CD4-positive, alpha-beta T cell (primary cell): ENCODE data around the gene ERP27. TPM values are rescaled to one million over a fixed set of nuclear protein-coding genes. Genes with fewer than 3 reads are reported as not detected.

Experiments
- ATAC-seq: fragments of 200-7000 bp; cut with Tn5 transposase; one replicate; pipeline ENCODE4 v1.10.0; 2022; ENCODE audit warnings: mild to moderate bottlenecking; ENCODE audit not compliant: poor library complexity
- CTCF ChIA-PET: fragments of 350-600 bp; sonication (Branson Sonifier 250); formaldehyde crosslinking; loops from one replicate; lab custom pipeline; 2021; ENCODE audit warnings: antibody characterized with exemption, inconsistent platforms; lab: Charles Lee
- POLR2A ChIA-PET: fragments of 350-600 bp; sonication (Branson Sonifier 250); formaldehyde crosslinking; loops from one replicate; lab custom pipeline; 2021; ENCODE audit warnings: antibody characterized with exemption, inconsistent platforms; lab: Charles Lee
- DNase-seq, 14 experiments: peaks; one replicate each; pipeline ENCODE4 v3.0.0-alpha.2; 2013 to 2020; ENCODE audit warnings: mixed read lengths in 2 of 14
- H3K27ac ChIP-seq, 2 donors: one replicate each; pipeline versions ENCODE4 v1.5.1 to v1.7.0; 2013; ENCODE audit warnings: low read length in 2 of 2, low read depth in 1 of 2, mild to moderate bottlenecking in 1 of 2
- H3K27me3 ChIP-seq, 2 experiments: 1 replicate in 1 of 2; 2 replicates in 1 of 2; pipeline versions ENCODE4 v1.6.1 to v1.7.0; 2013; ENCODE audit warnings: low read length in 2 of 2, control low read depth in 1 of 2, mild to moderate bottlenecking in 1 of 2, moderate library complexity in 1 of 2; ENCODE audit not compliant: insufficient read depth in 2 of 2, control insufficient read depth in 1 of 2
- H3K36me3 ChIP-seq: one replicate; pipeline ENCODE4 v1.6.1; 2013; ENCODE audit warnings: low read length, control low read depth; ENCODE audit not compliant: insufficient read depth
- H3K4me1 ChIP-seq: one replicate; pipeline ENCODE4 v1.6.1; 2013; ENCODE audit warnings: low read length, control low read depth; ENCODE audit not compliant: insufficient read depth
- H3K4me3 ChIP-seq: one replicate; pipeline ENCODE4 v1.5.1; 2013; ENCODE audit warnings: mild to moderate bottlenecking, low read length, moderate library complexity
- H3K9me3 ChIP-seq, 2 experiments: 1 replicate in 1 of 2; 2 replicates in 1 of 2; pipeline versions ENCODE4 v1.6.1 to v1.7.0; 2013; ENCODE audit warnings: low read length in 2 of 2, mild to moderate bottlenecking in 2 of 2, control low read depth in 1 of 2, moderate library complexity in 1 of 2; ENCODE audit not compliant: control insufficient read depth in 1 of 2, insufficient read depth in 1 of 2
- H3K27ac Mint-ChIP-seq: one replicate; pipeline ENCODE4 v1.8.0; 2020; ENCODE audit warnings: mixed read lengths
- H3K27me3 Mint-ChIP-seq: one replicate; pipeline ENCODE4 v1.8.0; 2021; ENCODE audit warnings: mixed read lengths
- H3K36me3 Mint-ChIP-seq: one replicate; pipeline ENCODE4 v1.8.0; 2021; ENCODE audit warnings: low read depth, mixed read lengths
- H3K4me1 Mint-ChIP-seq: one replicate; pipeline ENCODE4 v1.8.0; 2021; ENCODE audit warnings: low read depth, mixed read lengths
- H3K4me3 Mint-ChIP-seq: one replicate; pipeline ENCODE4 v1.8.0; 2020; ENCODE audit warnings: mild to moderate bottlenecking, mixed read lengths
- H3K9me3 Mint-ChIP-seq: one replicate; pipeline ENCODE4 v1.8.0; 2020; ENCODE audit warnings: mixed read lengths
- intact Hi-C, 2 experiments: fragments of 100-400 bp; cut with DNase I in 1 of 2; cut with micrococcal nuclease in 1 of 2; formaldehyde crosslinking; loops; one replicate each; pipeline versions ENCODE4 v1.15.1 to v1.9.0; 2023 to 2025; cut with DNase I, micrococcal nuclease
- total RNA-seq, 174 experiments: library from RNA in 2 of 174; stranded (reverse) in 2 of 174; gene quantifications; one replicate each; pipeline ENCODE4 v1.2.3 and lab custom pipeline; 2021 to 2026
- TF ChIP-seq, protein P1 (sequence below): fragments of 200-600 bp; IDR thresholded peaks from one replicate; pipeline ENCODE4 v1.8.0; 2022; ENCODE audit warnings: antibody characterized with exemption, mild to moderate bottlenecking

ERP27 gene
- total RNA-seq, 2 experiments from 2014 or later, result 16.2 to 17.1 TPM

DNA sequence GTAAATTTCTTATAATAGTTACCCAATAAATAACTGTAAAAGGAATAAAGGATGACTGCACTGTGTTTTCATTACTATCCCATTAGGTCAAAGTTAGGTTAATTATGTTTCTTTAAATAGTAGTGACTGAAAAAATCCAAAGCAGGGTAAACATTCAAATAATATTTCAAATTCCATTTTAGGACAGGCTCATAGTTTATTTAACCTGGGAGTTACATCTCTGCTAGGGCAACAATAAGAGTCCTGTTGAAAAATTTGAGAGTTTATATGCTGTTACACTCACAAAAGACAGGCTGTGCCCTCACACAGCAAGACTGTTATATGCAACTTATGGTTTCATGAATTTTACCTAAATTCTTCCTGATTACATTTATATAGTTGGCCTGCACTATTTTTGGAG, 8.0 kb downstream of the ERP27 start:
- Mint-ChIP-seq H3K36me3 (peaks cover 84% of the 10 kb centered on the region), H3K9me3 (no peaks in the 10 kb centered on the region), H3K4me1 (peaks cover 4% of the 10 kb centered on the region), H3K4me3 (no peak overlapping the region), H3K27me3 (no peaks in the 10 kb centered on the region), H3K27ac (no peak overlapping the region)
- intact Hi-C loops, result loop anchor here in 1 of 2 experiments (2.0 kb wide), 1 partner anchor 15 kb away; no protein-coding TSS in a partner anchor
- no peak overlapping the region for H3K27ac ChIP-seq
- POLR2A ChIA-PET, result no interaction called here
- DNase-seq (no peak), ATAC-seq (no peak)
- no peaks in the 10 kb centered on the region for H3K27me3 ChIP-seq
- no peaks in the 10 kb centered on the region for H3K4me1 ChIP-seq
- CTCF ChIA-PET, result interaction anchor here (1.6 kb wide), 1 partner anchor 65 kb away, joined by 6 read pairs; no protein-coding TSS in a partner anchor
- TF ChIP-seq, protein P1, sequence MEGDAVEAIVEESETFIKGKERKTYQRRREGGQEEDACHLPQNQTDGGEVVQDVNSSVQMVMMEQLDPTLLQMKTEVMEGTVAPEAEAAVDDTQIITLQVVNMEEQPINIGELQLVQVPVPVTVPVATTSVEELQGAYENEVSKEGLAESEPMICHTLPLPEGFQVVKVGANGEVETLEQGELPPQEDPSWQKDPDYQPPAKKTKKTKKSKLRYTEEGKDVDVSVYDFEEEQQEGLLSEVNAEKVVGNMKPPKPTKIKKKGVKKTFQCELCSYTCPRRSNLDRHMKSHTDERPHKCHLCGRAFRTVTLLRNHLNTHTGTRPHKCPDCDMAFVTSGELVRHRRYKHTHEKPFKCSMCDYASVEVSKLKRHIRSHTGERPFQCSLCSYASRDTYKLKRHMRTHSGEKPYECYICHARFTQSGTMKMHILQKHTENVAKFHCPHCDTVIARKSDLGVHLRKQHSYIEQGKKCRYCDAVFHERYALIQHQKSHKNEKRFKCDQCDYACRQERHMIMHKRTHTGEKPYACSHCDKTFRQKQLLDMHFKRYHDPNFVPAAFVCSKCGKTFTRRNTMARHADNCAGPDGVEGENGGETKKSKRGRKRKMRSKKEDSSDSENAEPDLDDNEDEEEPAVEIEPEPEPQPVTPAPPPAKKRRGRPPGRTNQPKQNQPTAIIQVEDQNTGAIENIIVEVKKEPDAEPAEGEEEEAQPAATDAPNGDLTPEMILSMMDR, result no peak
- H3K9me3 ChIP-seq, result no peaks in the 10 kb centered on the region
- peaks cover 79% of the 10 kb centered on the region for H3K36me3 ChIP-seq
- no peak overlapping the region for H3K4me3 ChIP-seq

DNA sequence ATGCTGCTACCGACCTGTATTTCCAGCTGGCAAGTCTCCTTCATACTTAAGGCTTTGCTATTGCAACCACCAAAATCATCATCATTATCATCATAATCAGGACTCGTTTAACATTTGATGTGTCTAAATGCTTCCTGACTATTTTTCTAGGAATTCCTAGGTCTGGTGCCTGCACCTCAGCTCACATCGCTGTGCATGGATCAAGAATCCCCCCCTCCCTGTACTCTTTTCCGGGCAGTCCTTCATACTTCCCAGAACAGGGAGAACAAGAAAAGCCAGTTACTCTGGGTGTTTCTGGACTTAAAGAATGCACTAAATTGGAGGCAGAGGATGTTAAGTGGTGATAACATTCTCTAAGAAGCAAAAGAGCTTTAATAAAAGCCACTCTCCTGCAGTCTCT, 9.4 kb downstream of the ERP27 start:
- Histone ChIP-seq H3K27me3 (no peaks in the 10 kb centered on the region), H3K27ac (no peak overlapping the region), H3K9me3 (no peaks in the 10 kb centered on the region), H3K4me3 (no peak overlapping the region), H3K4me1 (no peaks in the 10 kb centered on the region), H3K36me3 (peaks cover 68% of the 10 kb centered on the region)
- Mint-ChIP-seq H3K27me3 (no peaks in the 10 kb centered on the region), H3K4me3 (no peak overlapping the region), H3K9me3 (no peaks in the 10 kb centered on the region), H3K27ac (no peak overlapping the region), H3K4me1 (peaks cover 4% of the 10 kb centered on the region), H3K36me3 (peaks cover 82% of the 10 kb centered on the region)
- ChIA-PET POLR2A (no interaction called here), CTCF (interaction anchor here (0.9 to 1.6 kb wide), 2 partner anchors 67 kb away, joined by 5 to 6 read pairs; no protein-coding TSS in a partner anchor)
- intact Hi-C loops, result no loop called here
- ATAC-seq (no peak), DNase-seq (no peak)
- TF ChIP-seq, protein P1, result no peak

DNA sequence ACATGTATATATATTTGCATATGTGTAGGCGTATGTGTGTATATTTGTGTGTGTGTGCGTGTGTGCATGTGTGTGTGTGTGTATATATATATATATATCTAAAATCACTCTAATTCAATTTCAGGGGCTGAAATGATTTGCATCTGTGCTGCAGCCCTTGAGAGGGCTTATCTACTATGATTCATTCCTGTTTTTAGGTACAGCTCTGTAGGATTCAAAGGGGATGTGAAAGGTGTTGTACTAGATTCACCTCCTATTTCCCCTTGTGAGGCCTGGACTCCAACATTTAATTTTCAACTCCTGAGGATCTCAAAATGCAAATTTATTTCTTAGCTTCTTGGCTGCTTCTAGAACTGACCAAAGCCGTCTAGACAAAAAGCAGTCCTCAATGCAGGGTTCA, 11.1 kb downstream of the ERP27 start:
- Histone ChIP-seq H3K4me1 (no peaks in the 10 kb centered on the region), H3K27ac (no peak overlapping the region), H3K4me3 (no peak overlapping the region), H3K36me3 (peaks cover 52% of the 10 kb centered on the region), H3K9me3 (no peaks in the 10 kb centered on the region), H3K27me3 (no peaks in the 10 kb centered on the region)
- Mint-ChIP-seq H3K9me3 (no peaks in the 10 kb centered on the region), H3K27ac (no peak overlapping the region), H3K4me1 (peaks cover 4% of the 10 kb centered on the region), H3K4me3 (no peak overlapping the region), H3K36me3 (peaks cover 69% of the 10 kb centered on the region), H3K27me3 (no peaks in the 10 kb centered on the region)
- intact Hi-C loops, result no loop called here
- DNase-seq (no peak), ATAC-seq (no peak)
- TF ChIP-seq, protein P1, result no peak
- ChIA-PET CTCF (interaction anchor here (0.9 kb wide), 1 partner anchor 12 kb away, joined by 4 read pairs; no protein-coding TSS in a partner anchor), POLR2A (interaction anchor here (1.0 to 1.4 kb wide), 2 partner anchors 13 to 21 kb away, joined by 3 to 4 read pairs; no protein-coding TSS in a partner anchor)
